ENCODE data around the gene SLCO3A1.
"Not testable (repeated sequence)": the region's sequence is repeated elsewhere in the genome, so short reads cannot be mapped to it uniquely, and the experiment has no call there.

Gene SLCO3A1

GRCh38 chr15:92044203-92044909 lies 190.8 kb downstream of the SLCO3A1 start:
- no peak for DNase-seq

GRCh38 chr15:92047900-92048299 lies 194.4 kb downstream of the SLCO3A1 start:
- no peak for DNase-seq

GRCh38 chr15:92048739-92049138 lies 195.2 kb downstream of the SLCO3A1 start:
- DNase-seq: no peak

GRCh38 chr15:92049290-92049989 lies 195.9 kb downstream of the SLCO3A1 start:
- DNase-seq: no peak

- DNase-seq: no peak
These were observed 196.9 kb downstream of the SLCO3A1 start for GRCh38 chr15:92050220-92050898.

- no peak for DNase-seq
These were observed 198.2 kb downstream of the SLCO3A1 start for GRCh38 chr15:92051716-92052115.

- no peak for DNase-seq
These were observed 200.3 kb downstream of the SLCO3A1 start for GRCh38 chr15:92053753-92054316.

GRCh38 chr15:92056875-92057274 lies 203.4 kb downstream of the SLCO3A1 start:
- DNase-seq: no peak

- no peak for DNase-seq
These were observed 205.8 kb downstream of the SLCO3A1 start for GRCh38 chr15:92059036-92059970.

- DNase-seq: not testable (repeated sequence)
These were observed 206.4 kb downstream of the SLCO3A1 start for GRCh38 chr15:92059971-92060311.

- DNase-seq: no peak
These were observed 208.1 kb downstream of the SLCO3A1 start for GRCh38 chr15:92061511-92062195.

GRCh38 chr15:92062505-92062904 lies 209.0 kb downstream of the SLCO3A1 start:
- no peak for DNase-seq

- peak in 1 of 2 donors; percentile 55 for DNase-seq
These were observed 214.6 kb downstream of the SLCO3A1 start for GRCh38 chr15:92068121-92068520.

- DNase-seq: peak; percentile 40 to 87
These were observed 216.1 kb downstream of the SLCO3A1 start for GRCh38 chr15:92069308-92070250.

- DNase-seq: not testable (repeated sequence)
These were observed 216.7 kb downstream of the SLCO3A1 start for GRCh38 chr15:92070251-92070650.

- DNase-seq: no peak
These were observed 217.6 kb downstream of the SLCO3A1 start for GRCh38 chr15:92071045-92071634.

- no peak for DNase-seq
These were observed 219.7 kb downstream of the SLCO3A1 start for GRCh38 chr15:92073044-92073785.

- peak in 1 of 2 donors; percentile 27 for DNase-seq
These were observed 220.6 kb downstream of the SLCO3A1 start for GRCh38 chr15:92074101-92074500.

- peak in 1 of 2 donors; percentile 31 for DNase-seq
These were observed 221.1 kb downstream of the SLCO3A1 start for GRCh38 chr15:92074646-92075045.

All from bone marrow (tissue), 2 donors.